NCI-H2107 treated with DMSO at 0.1 percent for 48 hours (cell line): ENCODE results near the gene CDC20.
"Not testable (repeated sequence)": the region's sequence is repeated elsewhere in the genome, so short reads cannot be mapped to it uniquely, and the experiment has no call there.

Source experiments
- DNase-seq: peaks from one replicate; lab custom pipeline; 2025; ENCODE audit not compliant: unreplicated experiment; lab: John Stamatoyannopoulos, UW

The CDC20 gene

DNA sequence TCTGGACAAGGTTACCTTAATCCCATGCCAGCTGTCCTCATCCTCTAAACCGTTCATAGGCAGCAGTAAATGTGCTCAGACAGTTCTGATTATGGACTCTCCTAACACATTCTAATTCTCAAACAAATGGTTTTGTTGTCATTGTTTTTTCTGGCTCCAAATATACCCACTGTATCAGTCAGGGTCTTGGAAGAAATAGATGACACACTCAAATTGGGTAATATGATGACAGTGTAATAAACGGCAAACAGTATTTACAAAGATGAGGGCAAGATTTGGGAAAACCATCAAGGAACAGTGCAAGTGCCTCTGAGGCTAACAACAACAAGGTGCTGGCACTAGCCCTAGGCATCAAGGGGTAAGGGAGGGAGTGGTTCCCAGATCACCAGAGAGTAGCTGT lies 4.3 kb upstream of the CDC20 start:
- DNase-seq, result no peak

DNA sequence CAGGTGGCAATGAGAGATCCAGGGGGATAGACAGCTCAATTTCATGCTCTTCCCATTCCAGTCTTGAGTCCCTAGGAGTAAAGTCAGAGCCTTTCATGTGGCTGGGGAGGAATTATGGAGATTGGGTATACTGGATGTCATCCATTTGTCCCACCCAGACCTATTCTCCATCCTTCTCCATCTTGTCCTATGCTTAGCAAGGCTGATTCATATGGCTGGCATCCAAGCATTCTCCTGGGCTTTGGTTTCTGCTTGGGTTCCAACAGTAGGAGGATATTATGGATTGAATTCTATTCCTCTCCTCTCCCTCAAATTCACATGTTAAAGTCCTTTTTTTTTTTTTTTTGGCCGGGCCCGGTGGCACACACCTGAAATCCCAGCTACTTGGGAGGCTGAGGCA lies 3.8 kb upstream of the CDC20 start:
- DNase-seq, result no peak

DNA sequence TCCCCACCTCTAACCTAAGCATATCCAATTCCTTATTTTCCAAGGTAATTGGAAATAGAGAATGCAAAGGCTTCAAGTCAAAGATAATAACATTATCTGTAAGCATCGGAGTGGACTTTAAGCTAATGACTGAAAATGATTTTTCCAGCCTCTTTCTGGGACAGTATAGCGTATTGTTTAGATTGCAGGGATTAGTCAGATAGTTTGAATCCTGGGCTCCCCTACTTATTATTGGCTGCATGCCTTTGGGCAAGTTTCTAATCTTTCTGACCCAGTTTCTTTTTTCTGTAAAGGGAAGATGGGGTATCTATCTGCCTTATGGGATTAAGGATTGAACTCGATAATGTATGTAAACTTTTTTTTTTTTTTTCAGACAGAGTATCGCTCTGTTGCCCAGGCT lies 1.5 kb upstream of the CDC20 start:
- no peak for DNase-seq

DNA sequence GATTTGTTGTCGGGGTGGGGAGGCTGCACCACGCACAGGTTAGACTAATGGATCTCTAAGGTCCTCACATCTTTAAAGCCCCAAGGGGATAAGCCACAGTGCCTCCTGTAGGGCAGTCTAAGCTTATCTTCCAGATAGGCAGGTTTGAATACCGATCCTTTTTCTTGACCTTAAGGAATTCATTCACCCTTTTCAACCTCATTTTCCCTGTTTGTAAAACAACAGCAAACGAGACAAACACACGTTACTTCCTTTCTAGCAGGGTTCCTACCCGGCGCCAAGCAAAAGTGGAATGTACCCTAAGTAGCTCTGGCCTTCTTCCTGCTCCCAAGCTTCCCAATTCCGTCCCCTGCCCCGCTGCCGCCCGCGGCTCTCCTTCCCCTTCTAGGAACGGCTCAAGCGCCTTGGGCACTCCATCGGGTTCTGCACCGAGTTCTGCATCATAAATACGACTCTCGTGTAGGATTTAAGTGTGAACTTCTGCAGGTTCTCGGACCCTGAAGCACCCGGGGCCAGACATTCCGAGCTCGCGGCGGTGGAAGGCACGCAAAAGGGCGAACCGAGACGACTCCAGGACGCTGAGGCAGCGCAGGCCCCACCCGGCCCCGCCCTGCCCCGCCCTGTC lies 548 bp upstream of the CDC20 start:
- peak; percentile 51 for DNase-seq

DNA sequence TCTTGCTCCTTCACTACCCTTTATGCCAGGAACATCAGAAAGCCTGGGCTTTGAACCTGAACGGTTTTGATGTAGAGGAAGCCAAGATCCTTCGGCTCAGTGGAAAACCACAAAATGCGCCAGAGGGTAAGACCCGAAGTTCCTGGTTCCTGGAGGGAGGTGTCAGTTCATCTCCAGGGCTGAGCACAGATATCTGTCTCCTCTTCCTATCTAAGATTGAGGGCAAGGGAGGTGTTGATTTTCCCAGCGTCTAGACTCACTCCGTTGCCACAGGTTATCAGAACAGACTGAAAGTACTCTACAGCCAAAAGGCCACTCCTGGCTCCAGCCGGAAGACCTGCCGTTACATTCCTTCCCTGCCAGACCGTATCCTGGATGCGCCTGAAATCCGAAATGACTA lies 915 bp downstream of the CDC20 start:
- DNase-seq, result no peak

DNA sequence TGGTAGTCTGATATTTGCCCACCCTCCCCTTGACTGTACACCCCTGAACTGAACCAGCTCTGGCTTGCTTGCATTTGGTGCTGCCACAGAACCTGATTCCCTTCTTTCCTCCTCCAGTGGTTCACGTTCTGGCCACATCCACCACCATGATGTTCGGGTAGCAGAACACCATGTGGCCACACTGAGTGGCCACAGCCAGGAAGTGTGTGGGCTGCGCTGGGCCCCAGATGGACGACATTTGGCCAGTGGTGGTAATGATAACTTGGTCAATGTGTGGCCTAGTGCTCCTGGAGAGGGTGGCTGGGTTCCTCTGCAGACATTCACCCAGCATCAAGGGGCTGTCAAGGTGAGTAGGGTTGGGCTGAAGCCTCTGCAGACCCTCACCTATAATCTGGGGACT lies 1.8 kb downstream of the CDC20 start:
- DNase-seq, result no peak

DNA sequence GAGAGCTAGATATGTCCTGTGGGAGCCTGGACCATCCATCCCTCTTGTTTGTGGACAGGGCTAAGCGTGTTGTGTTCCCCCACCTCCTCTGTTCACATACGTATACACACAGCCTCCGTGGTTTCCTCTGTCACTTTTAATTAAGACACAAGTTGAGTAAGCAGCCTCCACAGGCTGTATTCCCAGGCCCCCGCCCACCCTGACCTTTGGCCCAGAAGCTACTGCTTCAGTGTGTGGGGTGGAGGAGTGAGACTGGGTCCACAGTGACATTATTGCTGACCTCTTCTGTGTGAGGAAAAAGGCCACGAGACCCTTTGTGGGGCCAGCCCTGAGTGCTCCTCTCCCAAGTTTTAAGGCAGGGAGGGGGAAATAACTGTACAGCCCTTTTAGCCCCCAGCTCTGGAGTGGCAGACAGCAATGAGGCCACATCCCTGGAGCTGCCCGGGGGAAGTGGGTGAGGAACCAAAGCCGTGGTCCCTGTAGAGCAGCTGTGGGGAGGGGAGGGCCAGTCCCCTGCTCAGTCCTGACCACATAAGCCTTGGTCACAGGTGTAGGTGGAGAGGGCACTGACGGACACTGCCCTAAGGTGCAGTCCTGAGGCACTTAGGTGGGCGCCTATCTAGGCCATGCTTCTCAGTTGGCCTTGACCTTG lies 4.6 kb downstream of the CDC20 start:
- no peak for DNase-seq

DNA sequence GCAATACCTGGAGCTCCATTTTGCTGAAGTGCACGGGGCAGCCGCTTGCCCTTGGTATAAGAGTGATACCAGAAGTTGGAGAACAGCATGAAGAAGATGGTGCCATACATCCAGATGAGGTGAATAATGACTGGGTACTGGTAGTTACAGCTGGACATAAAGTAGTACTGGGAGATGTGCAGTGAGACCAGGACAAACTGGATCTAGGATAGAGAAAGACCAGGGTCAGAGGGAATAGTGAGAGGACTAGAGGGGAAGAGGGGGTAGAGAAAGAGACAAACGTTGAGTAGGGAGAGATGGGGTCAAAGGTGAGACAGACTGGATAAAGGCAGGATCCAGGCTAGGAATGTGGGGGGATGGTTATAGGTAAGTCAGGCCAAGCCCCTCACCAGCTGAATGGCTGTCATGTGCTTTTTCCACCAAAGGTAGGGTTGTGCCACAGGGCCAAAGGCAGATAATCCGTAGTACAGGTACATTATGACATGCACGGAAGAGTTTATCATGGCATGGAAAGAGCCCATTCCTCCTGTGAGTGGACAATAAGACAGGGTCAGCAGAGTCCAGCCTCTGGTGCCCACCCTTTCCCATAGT lies 5.2 kb downstream of the CDC20 start:
- DNase-seq, result no peak

DNA sequence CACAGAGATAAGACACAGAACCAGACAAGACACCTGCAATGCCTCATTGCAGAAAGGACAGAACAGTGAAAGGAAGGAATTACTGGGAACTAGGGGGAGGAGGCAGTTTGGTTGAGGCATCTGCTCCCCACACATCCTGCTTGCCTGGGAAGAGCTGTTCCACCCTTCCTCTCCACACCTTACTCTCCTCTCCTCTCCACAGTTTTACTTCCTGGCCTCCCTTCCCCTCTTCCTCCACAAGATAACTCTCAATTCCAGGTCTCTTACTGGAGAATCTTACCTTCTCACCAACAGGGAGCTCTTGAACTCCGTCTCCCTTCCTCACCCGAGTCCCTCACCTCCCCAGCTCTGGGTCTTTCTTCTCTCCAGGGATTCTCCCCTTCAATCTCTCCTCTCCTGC lies 6.9 kb downstream of the CDC20 start:
- DNase-seq, result no peak

DNA sequence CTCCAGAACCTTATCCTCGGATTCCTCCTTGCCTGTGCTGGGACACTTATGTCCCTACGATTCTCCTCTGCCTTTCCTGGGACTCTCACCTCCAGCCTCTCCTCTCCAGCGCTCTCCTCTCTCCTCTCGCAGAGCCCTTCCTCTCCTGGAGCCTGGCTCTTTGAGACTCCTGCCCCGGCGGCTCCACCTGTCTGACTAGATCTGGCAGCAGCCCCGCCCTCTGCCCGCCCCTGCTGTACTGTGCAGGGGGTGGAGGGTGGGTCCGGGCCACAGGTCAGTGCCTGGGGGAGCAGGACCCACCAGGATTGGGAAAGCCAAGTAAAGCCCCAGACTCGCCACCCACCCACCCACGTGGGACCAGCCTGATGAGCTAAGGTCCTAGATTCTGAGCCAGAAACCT lies 7.4 kb downstream of the CDC20 start:
- no peak for DNase-seq

DNA sequence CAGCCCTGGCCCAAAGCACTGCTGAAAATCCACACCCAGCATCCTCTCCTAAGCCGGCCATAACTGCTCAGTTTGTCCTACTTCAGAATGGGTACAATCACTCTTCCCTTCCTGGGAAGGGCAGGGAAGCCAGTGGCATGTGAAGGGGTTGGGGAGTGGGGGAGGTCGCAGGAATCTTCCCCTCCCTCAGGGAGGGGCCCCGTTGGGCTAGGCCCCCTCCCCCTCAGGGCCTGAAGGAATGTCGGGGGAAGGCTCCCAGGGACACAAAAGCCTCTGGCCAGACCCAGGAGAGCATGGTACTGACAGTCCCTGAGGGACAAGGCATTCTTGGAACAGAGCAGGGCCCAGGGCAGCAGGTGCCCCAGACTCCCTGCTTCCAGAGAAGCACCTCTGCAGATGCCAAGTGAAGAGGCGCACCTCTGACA lies 7.8 kb downstream of the CDC20 start:
- no peak for DNase-seq

DNA sequence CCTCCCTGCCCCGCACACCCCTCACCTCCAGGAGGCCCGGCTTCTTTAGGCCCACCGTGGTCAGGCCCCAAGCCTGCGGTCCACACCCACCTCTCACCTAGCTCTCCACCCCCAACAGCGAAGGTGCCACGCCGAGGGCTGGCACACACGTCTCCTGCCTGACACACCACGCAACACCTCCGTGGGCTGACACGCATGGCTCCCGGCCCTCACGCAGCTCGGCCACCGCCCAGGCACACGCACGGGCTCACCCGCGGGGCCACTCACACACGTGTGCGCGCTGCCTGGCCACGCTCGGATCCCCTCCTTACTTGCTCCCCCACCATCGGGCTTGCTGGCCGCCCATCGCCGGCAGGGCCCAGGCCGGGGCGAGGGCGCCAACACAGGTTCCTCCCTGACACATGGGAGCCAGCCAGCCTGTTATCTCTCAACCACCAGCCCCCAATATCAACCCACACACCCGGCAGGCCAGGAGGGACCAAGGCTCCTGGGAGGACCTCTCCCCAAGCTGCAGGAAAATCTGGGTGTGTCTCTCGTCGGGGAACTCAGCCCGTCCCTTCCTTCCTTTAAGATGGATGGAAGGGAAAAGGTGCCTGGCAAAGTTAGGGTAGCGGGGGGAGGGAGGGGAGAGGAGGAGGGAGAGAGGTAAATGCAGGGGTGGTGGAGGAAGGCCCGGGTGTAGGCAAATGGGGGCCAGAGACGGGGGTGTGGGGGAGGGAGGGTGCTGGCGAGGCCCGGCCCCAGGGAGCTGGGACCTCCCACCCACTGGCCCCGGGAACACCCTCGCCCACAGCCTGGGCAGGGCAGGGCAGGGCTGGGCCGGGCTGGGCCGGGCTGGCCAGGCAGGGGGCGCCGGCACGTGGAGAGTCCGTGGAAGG lies 8.5 kb downstream of the CDC20 start:
- DNase-seq, result no peak

DNA sequence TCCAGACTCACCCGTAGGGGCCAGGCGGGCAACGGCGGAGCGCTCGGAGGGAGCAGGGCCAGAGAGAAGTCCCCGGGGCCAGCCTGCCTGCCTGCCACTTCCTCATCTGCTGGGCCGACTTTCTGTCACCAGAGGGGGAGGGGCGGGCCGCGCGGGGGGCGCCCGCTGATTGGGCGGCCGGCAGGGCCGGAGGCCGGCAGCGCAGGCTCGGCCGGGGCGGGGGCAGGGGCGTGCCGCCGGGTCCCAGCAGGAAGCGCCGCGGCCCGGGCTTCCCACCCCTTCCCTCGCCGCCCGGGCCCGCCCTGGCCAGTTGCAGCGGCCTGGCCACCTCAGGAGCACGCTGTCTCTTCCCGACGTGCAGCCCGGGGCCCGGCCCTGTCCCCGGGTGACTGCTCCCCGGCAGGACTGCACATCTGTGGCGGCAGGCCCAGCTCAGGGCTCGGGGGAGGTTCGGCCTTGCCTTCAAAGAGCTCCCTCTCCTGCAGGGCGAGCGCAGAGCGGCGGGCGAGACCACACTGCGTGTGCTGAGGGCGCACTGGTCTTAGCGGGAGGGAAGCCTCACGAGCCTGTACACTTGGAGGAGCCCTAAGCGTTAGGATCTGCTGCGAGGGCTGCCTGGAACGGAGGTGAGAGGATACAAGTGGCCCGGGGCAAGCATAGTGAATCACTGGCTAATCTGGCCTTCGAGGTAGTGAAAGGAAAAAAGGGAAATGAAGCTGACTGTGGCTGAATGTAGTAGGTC lies 9.3 kb downstream of the CDC20 start, which contains the start of gene ELOVL1:
ELOVL1 (minus strand) TSS at position 108 of the 742 bp plus-strand sequence. CDS start 2,402 bp downstream, outside the sequence.
- DNase-seq, result peak; percentile 68

DNA sequence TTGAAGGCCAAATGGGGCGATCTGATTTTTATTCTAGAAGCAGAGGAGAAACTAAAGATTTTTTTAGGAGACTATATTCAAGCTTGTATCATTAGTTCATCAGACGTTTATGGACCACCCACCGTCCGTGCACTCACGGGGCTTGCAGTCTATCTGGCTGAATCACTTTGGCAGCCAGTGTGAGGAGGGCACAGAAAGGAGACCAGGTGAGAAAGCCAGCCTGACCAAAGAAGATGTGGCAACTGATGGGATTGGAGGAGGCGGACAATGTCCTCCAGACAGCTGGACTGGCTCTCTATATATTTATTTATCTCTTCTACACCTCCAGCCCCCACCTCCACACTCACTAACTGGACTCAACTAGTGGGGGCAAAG lies 9.9 kb downstream of the CDC20 start:
- DNase-seq, result no peak

DNA sequence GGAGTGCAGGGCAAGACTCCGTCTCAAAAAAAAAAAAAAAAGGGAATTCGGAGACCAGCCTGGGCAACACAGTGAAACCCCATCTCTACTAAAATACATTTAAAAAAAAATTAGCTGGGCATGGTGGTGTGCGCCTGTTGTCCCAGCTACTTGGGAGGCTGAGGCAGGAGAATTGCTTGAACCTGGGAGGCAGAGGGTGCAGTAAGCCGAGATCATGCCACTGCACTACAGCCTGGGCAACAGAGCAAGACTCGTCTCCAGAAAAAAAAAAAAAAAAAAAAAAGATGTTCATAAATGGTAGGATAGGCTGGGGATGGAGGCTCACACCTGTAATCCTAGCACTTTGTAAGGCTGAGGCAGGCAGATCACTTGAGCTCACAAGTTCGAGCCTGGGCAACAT lies 11.0 kb downstream of the CDC20 start:
- DNase-seq, result not testable (repeated sequence)

DNA sequence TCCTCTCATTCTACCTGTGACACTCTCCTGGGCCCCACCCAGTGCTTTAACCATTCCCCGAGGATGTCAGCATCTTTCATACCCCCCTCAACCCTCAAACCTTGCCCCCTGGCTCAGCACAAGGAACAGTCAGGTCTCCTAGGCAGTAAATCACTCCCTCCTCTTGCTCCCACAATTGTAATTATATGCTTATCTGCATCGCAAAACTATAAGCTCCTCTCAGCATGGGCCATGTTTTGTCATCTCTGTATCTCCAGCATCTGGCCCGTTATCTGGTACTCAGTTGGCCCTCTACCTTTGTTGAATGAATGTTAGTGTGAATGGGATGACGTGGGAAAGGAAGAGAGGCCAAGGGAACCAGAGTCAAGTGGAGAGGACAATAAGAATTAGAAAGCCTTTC lies 11.8 kb downstream of the CDC20 start:
- DNase-seq, result no peak

DNA sequence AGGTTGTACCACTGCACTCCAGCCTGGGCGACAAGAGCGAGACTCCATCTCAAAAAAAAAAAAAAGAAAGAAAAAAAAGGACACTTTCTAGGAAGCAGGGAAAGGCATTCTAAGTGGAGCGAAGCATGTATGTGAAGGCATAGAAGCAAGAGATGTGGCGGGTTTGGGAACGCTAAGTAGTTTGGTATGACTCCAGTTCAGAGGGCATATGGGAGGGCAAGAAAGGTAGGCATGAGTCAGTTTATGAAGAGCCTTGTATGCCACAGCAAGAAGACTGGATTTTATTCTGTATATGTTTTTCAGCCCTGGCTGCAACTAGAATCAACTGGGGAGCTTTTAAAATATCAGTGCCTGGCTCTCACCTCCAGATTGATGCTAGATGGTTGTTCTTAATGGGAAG lies 13.4 kb downstream of the CDC20 start:
- no peak for DNase-seq

DNA sequence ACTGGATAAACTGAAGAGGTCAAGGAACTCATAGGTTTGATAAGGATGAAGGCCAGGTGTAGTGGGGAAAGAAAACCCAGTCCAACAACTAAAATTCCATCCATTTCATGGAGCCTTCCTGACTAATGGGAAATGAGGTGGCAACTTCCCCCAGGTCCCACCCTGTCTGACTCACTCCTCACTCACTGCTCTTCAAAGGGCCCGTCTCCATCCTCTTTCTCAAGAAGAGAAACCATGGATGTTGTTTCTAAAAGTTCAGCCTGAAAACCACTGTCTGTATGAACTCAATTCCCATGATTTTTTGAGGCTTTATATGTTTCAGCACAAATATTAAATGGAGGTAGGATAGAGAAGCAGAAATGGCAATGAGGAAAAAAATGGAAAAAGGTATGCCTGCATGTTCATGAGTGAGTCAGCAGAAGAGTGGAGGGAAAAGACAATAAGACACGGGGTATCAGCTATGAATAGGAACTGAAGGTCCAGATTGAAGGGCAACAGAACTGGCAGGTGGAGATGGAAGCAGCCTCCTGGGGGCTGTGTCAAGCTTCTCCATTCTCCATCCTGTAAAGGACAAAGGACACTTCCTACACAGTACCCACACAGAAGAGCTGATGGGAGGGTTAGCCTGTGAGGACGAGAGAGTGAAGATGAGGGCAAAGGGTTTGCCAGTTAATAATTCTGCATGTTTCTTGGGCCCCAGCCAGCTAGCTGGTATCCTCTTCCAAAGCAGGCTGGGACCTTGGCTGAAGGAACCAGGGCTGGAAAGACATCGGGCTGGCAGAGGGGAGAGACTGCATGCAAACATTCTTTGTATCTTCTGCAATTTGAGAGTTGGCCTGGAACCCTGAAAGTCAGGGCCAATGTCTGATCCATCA lies 14.5 kb downstream of the CDC20 start:
- no peak for DNase-seq

DNA sequence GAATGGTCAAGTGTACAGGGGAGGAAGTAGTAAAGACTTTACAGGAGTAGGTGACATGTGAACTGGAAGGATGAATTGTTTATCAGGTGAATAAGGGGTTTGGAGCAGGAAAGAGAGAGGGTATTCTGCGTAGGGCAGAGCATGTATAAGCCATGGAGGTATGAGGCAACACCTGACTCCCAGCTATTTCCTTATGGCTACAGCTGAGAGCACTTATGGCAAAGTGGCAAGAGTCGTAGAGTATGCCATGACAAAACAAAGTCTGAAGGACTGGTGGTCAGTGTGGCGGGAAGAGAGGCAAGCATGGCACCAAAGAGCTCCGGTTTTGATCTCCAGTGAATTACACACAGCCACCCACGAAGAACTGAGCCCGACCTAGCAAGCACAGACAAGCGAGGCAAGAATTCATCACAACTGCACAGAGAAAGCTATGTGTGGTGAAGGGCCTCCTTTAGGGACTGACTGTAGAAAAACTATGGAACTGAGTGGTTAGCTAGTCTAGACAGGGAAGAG lies 18.0 kb downstream of the CDC20 start:
- DNase-seq, result no peak

DNA sequence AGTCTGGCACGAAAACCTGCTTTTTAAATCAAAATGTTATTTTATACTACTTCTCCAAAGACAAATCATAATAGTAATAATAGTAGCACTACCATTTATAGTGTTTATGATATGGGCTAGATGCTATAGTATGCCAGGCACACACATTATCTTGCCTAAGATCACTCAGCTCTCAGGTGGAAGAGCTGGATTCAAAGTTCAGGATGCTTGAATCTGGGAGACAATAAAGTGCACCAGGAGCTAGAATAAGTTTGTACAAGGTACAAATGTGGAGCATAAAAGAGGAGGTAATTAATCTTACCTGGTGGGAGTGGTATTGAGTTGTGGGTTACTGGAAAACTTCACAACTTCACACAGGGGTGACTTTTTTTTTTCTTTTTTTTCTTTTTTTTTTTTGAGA lies 19.1 kb downstream of the CDC20 start:
- DNase-seq, result no peak
